ENCODE data around the gene CMTM7. TPM values are rescaled to one million over a fixed set of nuclear protein-coding genes. Genes with fewer than 3 reads are reported as not detected.

CMTM7 gene
- total and polyA plus RNA-seq, 9 of the 15 experiments (the other 6 are each of a cell fraction or from before 2014, with no cell fraction given): 0.03 to 1.6 (median 0.42) TPM; not detected in 4

DNA sequence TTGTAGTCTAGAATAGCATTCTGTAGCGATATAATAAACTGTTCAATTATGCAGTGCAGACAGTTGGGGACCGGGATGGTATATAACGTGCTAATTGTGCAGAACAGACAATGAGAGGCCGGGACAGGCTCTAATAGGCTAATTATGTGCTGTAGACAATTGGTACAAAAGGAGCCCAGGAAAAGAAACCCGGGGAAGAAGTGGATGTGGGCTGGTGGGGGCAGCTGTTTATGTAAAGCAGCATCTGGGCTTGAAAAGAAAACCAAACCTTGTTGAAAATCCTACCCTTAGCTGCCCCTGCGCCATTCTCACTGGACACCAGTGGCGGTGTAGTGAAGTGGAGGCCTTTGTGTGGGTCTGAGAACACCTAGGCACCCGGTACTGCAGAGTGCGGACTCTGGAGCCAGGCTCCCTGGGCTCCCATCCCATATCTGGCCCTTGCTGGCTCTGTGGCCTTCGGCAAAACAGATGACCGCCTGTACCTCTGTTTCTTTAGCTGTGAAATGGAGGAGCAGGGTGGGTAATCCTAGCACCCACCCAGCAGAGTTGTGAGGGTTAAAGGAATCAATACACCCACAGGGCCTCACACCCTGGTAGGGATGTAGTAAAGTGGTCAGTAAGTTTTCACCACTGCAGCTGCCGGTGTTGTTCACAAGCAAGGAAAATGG lies 59.5 kb downstream of the CMTM7 start (continued):
- TF ChIP-seq POLR2AphosphoS5 (IDR thresholded peaks at IDR 0.05; ENCODE audit: control insufficient read depth, insufficient read depth, low read depth, low read length): no peak
- TF ChIP-seq SAFB (IDR thresholded peaks at IDR 0.05; ENCODE audit: borderline replicate concordance, low read depth, low read length): no peak

DNA sequence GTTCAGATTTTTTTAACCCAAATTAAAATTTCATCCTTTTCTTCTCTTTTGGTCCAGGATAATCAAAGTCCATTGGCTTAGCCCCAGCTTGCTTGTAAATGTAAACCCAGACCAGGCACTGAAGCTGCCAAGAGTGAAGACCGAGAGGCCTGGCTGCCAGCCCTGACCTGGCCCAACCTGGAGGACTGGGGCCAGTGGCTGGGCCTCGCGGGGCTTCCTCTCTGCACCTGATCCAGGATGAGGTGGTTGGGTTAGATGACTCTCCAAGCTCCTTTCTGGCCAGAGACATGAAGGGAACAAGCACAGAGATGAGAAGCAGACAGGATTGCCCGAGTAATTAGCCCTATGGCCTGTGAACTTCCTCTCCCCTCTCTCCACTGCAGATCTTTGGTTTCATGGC lies 60.4 kb downstream of the CMTM7 start:
- no peaks in the 10 kb centered on the region for H3K79me2 ChIP-seq (ENCODE audit: control insufficient read depth, insufficient read depth, low read length)
- H3K9me3 ChIP-seq (replicated peaks; ENCODE audit: control insufficient read depth, insufficient read depth, low read depth, low read length): no peaks in the 10 kb centered on the region
- DNase-seq (ENCODE audit: extremely low read depth in 1 of 4, low spot score in 3 of 4) (no peak), FAIRE-seq (no peak), ATAC-seq (no peak)
- whole genome bisulfite sequencing (ENCODE audit: insufficient coverage, low coverage, missing lambda C conversion rate): 5% methylated on average over 4 of the region's 4 CpGs
- H3K4me1 ChIP-seq (replicated peaks in 1 of 2; ENCODE audit: control insufficient read depth in 2 of 2, insufficient read depth in 2 of 2, low read length in 2 of 2): peaks cover 0 to 7% of the 10 kb centered on the region in 2 experiments; a peak in 1 of 5 replicates
- H3K4me3 ChIP-seq: no peak overlapping the region
- no peaks in the 10 kb centered on the region for H4K20me1 ChIP-seq (replicated peaks; ENCODE audit: control insufficient read depth, insufficient read depth, low read length)
- BruUV-seq (replicated peaks): no TSS peak
- ChIA-PET CTCF (ENCODE audit: low intra/inter-chr PET ratio) (no interaction called here), POLR2A (interaction anchor here (0.8 kb wide), 1 partner anchor 147 kb away, joined by 3 read pairs; no protein-coding TSS in a partner anchor)
- H3K9ac ChIP-seq (ENCODE audit: insufficient read depth in 1 of 2, low read depth in 2 of 2, low read length in 2 of 2): no peak overlapping the region
- TF ChIP-seq TAL1 (IDR thresholded peaks at IDR 0.05) (no peak), SMC3 (conservative IDR thresholded peaks at IDR 0.05; ENCODE audit: insufficient read depth, low read depth, low read length) (no peak), POLR2AphosphoS5 (IDR thresholded peaks at IDR 0.05; ENCODE audit: control insufficient read depth, insufficient read depth, low read depth, low read length) (no peak), CC2D1A (IDR thresholded peaks at IDR 0.05) (no peak)
- intact Hi-C loops (cut with micrococcal nuclease): no loop called here
- H3K27ac ChIP-seq (ENCODE audit: extremely low read depth, low read depth, low read length): no peak overlapping the region
- in situ Hi-C loops (cut with MboI): no loop called here
- no peak overlapping the region for H2AFZ ChIP-seq (ENCODE audit: low read depth, low read length)
- H3K27me3 ChIP-seq (ENCODE audit: control insufficient read depth in 2 of 2, insufficient read depth in 2 of 2, low read length in 2 of 2): peaks cover 50 to 73% of the 10 kb centered on the region in 2 experiments
- no peak overlapping the region for H3K4me2 ChIP-seq (ENCODE audit: insufficient read depth, low read length)
- no peaks in the 10 kb centered on the region for H3K9me1 ChIP-seq (ENCODE audit: control insufficient read depth, insufficient read depth, low read length)
- no peaks in the 10 kb centered on the region for H3K36me3 ChIP-seq (ENCODE audit: control insufficient read depth, insufficient read depth, low read length)

All from K562 (cell line).